Mesenchymal stem cell (in vitro differentiated cells and primary cell): Measurements from ENCODE around the gene PDE4B.

Source experiments
- DNase-seq: peaks from one replicate; pipeline ENCODE4 v3.0.0-alpha.2; 2013
- H2AFZ ChIP-seq: one replicate; pipeline ENCODE4 v1.6.1; 2013; ENCODE audit warnings: low read depth, mild to moderate bottlenecking, control low read depth, inconsistent platforms, low read length, moderate library complexity
- H2AK5ac ChIP-seq: 2 replicates; pipeline ENCODE4 v1.6.1; 2013; ENCODE audit warnings: low read length, moderate library complexity, mild to moderate bottlenecking, inconsistent platforms; ENCODE audit not compliant: severe bottlenecking
- H2BK120ac ChIP-seq: one replicate; pipeline ENCODE4 v1.6.1; 2013; ENCODE audit warnings: low read depth, mild to moderate bottlenecking, inconsistent platforms, low read length, moderate library complexity
- H2BK12ac ChIP-seq, 2 experiments: one replicate each; pipeline ENCODE4 v1.6.1; 2013; ENCODE audit warnings: inconsistent platforms in 2 of 2, low read length in 2 of 2, mild to moderate bottlenecking in 2 of 2, moderate library complexity in 2 of 2, control low read depth in 1 of 2
- H2BK15ac ChIP-seq: one replicate; pipeline ENCODE4 v1.6.1; 2013; ENCODE audit warnings: mild to moderate bottlenecking, low read depth, inconsistent platforms; ENCODE audit not compliant: poor library complexity, severe bottlenecking
- H2BK5ac ChIP-seq: 2 replicates; pipeline ENCODE4 v1.6.1; 2013; ENCODE audit warnings: low read depth, mild to moderate bottlenecking, low read length, control low read depth, inconsistent platforms; ENCODE audit not compliant: poor library complexity, severe bottlenecking
- H3K14ac ChIP-seq, 2 experiments: one replicate each; pipeline ENCODE4 v1.6.1; 2013; ENCODE audit warnings: inconsistent platforms in 2 of 2, low read length in 2 of 2, control low read depth in 1 of 2, mild to moderate bottlenecking in 1 of 2, moderate library complexity in 1 of 2
- H3K18ac ChIP-seq, 2 experiments: one replicate each; pipeline ENCODE4 v1.6.1; 2013; ENCODE audit warnings: inconsistent platforms in 2 of 2, low read length in 2 of 2, control low read depth in 1 of 2, low read depth in 1 of 2, mild to moderate bottlenecking in 1 of 2
- H3K23ac ChIP-seq, 2 experiments: one replicate each; pipeline ENCODE4 v1.6.1; 2013; ENCODE audit warnings: inconsistent platforms in 2 of 2, low read length in 2 of 2, mild to moderate bottlenecking in 2 of 2, moderate library complexity in 2 of 2, control low read depth in 1 of 2
- H3K27ac ChIP-seq: 2 replicates; pipeline ENCODE4 v1.5.1; 2013; ENCODE audit warnings: mild to moderate bottlenecking, moderate library complexity, low read length, control low read depth, inconsistent platforms; ENCODE audit not compliant: poor library complexity, severe bottlenecking
- H3K27me3 ChIP-seq, 2 experiments: 2 replicates each; pipeline versions ENCODE4 v1.6.1 to v1.7.0; 2013; ENCODE audit warnings: low read length in 2 of 2, mild to moderate bottlenecking in 2 of 2, moderate library complexity in 2 of 2, control low read depth in 1 of 2, inconsistent platforms in 1 of 2; ENCODE audit not compliant: control insufficient read depth in 1 of 2, insufficient read depth in 1 of 2
- H3K36me3 ChIP-seq, 2 experiments: 2 replicates each; pipeline versions ENCODE4 v1.6.1 to v1.7.0; 2013; ENCODE audit warnings: low read length in 2 of 2, control low read depth in 1 of 2, inconsistent platforms in 1 of 2, low read depth in 1 of 2, mild to moderate bottlenecking in 1 of 2; ENCODE audit not compliant: insufficient read depth in 2 of 2, control insufficient read depth in 1 of 2
- H3K4ac ChIP-seq, 2 experiments: one replicate each; pipeline ENCODE4 v1.6.1; 2013; ENCODE audit warnings: inconsistent platforms in 2 of 2, low read length in 2 of 2, mild to moderate bottlenecking in 2 of 2, moderate library complexity in 2 of 2, control low read depth in 1 of 2, low read depth in 1 of 2
- H3K4me1 ChIP-seq: 2 replicates; pipeline ENCODE4 v1.6.1; 2013; ENCODE audit warnings: low read depth, low read length, control low read depth; ENCODE audit not compliant: control insufficient read depth, insufficient read depth
- H3K4me2 ChIP-seq: 2 replicates; pipeline ENCODE4 v1.6.1; 2013; ENCODE audit warnings: low read length, mild to moderate bottlenecking, inconsistent platforms; ENCODE audit not compliant: poor library complexity, severe bottlenecking
- H3K4me3 ChIP-seq, 2 experiments: 2 replicates each; pipeline versions ENCODE4 v1.5.1 to v1.7.0; 2013; ENCODE audit warnings: low read length in 2 of 2, mild to moderate bottlenecking in 2 of 2, control low read depth in 1 of 2, low read depth in 1 of 2; ENCODE audit not compliant: insufficient read depth in 1 of 2
- H3K79me1 ChIP-seq: replicated peaks from 2 replicates; pipeline ENCODE4 v1.6.1; 2013; ENCODE audit warnings: mild to moderate bottlenecking, control low read depth, low read length, inconsistent platforms; ENCODE audit not compliant: poor library complexity, severe bottlenecking
- H3K9ac ChIP-seq: 2 replicates; pipeline ENCODE4 v1.7.0; 2013; ENCODE audit warnings: mild to moderate bottlenecking, low read length, moderate library complexity
- H3K9me3 ChIP-seq: 2 replicates; pipeline ENCODE4 v1.7.0; 2013; ENCODE audit warnings: mild to moderate bottlenecking, low read length; ENCODE audit not compliant: control insufficient read depth
- H4K8ac ChIP-seq: one replicate; pipeline ENCODE4 v1.6.1; 2013; ENCODE audit warnings: inconsistent platforms, mild to moderate bottlenecking, low read length, moderate library complexity
- H4K91ac ChIP-seq: one replicate; pipeline ENCODE4 v1.6.1; 2013; ENCODE audit warnings: mild to moderate bottlenecking, low read length, inconsistent platforms
- WGBS: methylation state at CpG from one replicate; pipeline ENCODE4 v1.1.7; 2013; ENCODE audit warnings: mixed read lengths; 5-methylcytosine and 5-hydroxymethylcytosine counted together

The PDE4B gene

GRCh38 chr1:66298464-66298863 is 505.8 kb downstream of the PDE4B start:
- H3K4me1 ChIP-seq = no peaks in the 10 kb centered on the region
- H3K4ac ChIP-seq = no peak overlapping the region
- H3K9me3 ChIP-seq = no peaks in the 10 kb centered on the region
- H3K4me2 ChIP-seq = no peak overlapping the region
- no peak overlapping the region for H2BK12ac ChIP-seq
- no peak overlapping the region for H3K18ac ChIP-seq
- no peak overlapping the region for H3K27ac ChIP-seq
- H3K23ac ChIP-seq = no peak overlapping the region
- H4K91ac ChIP-seq = no peak overlapping the region
- no peak overlapping the region for H2BK15ac ChIP-seq
- no peaks in the 10 kb centered on the region for H3K36me3 ChIP-seq
- H3K27me3 ChIP-seq = no peaks in the 10 kb centered on the region
- no peak overlapping the region for H2BK5ac ChIP-seq
- no peak overlapping the region for H3K14ac ChIP-seq
- H3K79me1 ChIP-seq = no peaks in the 10 kb centered on the region
- 60% methylated on average over 1 of the region's 1 CpG for WGBS
- H2AK5ac ChIP-seq = no peak overlapping the region
- no peak overlapping the region for H3K4me3 ChIP-seq
- H3K9ac ChIP-seq = no peak overlapping the region
- no peak overlapping the region for H2BK120ac ChIP-seq
- DNase-seq = no peak
- no peak overlapping the region for H2AFZ ChIP-seq
- no peak overlapping the region for H4K8ac ChIP-seq

GRCh38 chr1:66300280-66300971 is 507.7 kb downstream of the PDE4B start:
- H3K9ac ChIP-seq = peak overlapping the region; percentile 90
- H3K27me3 ChIP-seq = no peaks in the 10 kb centered on the region
- H3K4me2 ChIP-seq = no peak overlapping the region
- 91% methylated on average over 5 of the region's 7 CpGs for WGBS
- H2BK120ac ChIP-seq = no peak overlapping the region
- H2AK5ac ChIP-seq = no peak overlapping the region
- no peak for DNase-seq
- H3K9me3 ChIP-seq = no peaks in the 10 kb centered on the region
- H4K8ac ChIP-seq = no peak overlapping the region
- H3K27ac ChIP-seq = no peak overlapping the region
- H3K36me3 ChIP-seq = no peaks in the 10 kb centered on the region
- H2BK12ac ChIP-seq = no peak overlapping the region
- H3K18ac ChIP-seq = no peak overlapping the region
- no peak overlapping the region for H3K4ac ChIP-seq
- no peak overlapping the region for H2BK15ac ChIP-seq
- peak overlapping the region in 1 of 2 experiments; percentile 66 for H3K4me3 ChIP-seq
- H2BK5ac ChIP-seq = no peak overlapping the region
- no peak overlapping the region for H3K23ac ChIP-seq
- H2AFZ ChIP-seq = no peak overlapping the region
- no peak overlapping the region for H3K14ac ChIP-seq
- no peak overlapping the region for H4K91ac ChIP-seq
- no peaks in the 10 kb centered on the region for H3K4me1 ChIP-seq
- H3K79me1 ChIP-seq = no peaks in the 10 kb centered on the region

- peak; percentile 67 for DNase-seq
- 100% methylated on average over 1 of the region's 4 CpGs for WGBS
- H3K27ac ChIP-seq = no peak overlapping the region
- no peaks in the 10 kb centered on the region for H3K27me3 ChIP-seq
- no peak overlapping the region for H3K14ac ChIP-seq
- H3K23ac ChIP-seq = no peak overlapping the region
- no peak overlapping the region for H3K18ac ChIP-seq
- peak overlapping the region in 1 of 2 experiments; percentile 66 for H3K4me3 ChIP-seq
- H3K4me2 ChIP-seq = peak overlapping the region; percentile 62
- no peaks in the 10 kb centered on the region for H3K36me3 ChIP-seq
- no peak overlapping the region for H2BK120ac ChIP-seq
- no peaks in the 10 kb centered on the region for H3K79me1 ChIP-seq
- no peak overlapping the region for H2BK12ac ChIP-seq
- no peak overlapping the region for H2AK5ac ChIP-seq
- H3K9ac ChIP-seq = peak overlapping the region; percentile 90
- peak overlapping the region; percentile 75 for H4K8ac ChIP-seq
- peak overlapping the region in 1 of 2 experiments; percentile 49 for H3K4ac ChIP-seq
- no peaks in the 10 kb centered on the region for H3K9me3 ChIP-seq
- H3K4me1 ChIP-seq = no peaks in the 10 kb centered on the region
- no peak overlapping the region for H2AFZ ChIP-seq
- H2BK5ac ChIP-seq = no peak overlapping the region
- H4K91ac ChIP-seq = no peak overlapping the region
- no peak overlapping the region for H2BK15ac ChIP-seq
Measured at GRCh38 chr1:66300972-66301451, 508.3 kb downstream of the PDE4B start.

GRCh38 chr1:66302184-66302742 is 509.6 kb downstream of the PDE4B start:
- no peaks in the 10 kb centered on the region for H3K27me3 ChIP-seq
- no peaks in the 10 kb centered on the region for H3K36me3 ChIP-seq
- H3K9me3 ChIP-seq = no peaks in the 10 kb centered on the region
- H4K8ac ChIP-seq = no peak overlapping the region
- no peak overlapping the region for H2BK120ac ChIP-seq
- no peak overlapping the region for H2BK15ac ChIP-seq
- no peak overlapping the region for H3K18ac ChIP-seq
- no peaks in the 10 kb centered on the region for H3K4me1 ChIP-seq
- no peak overlapping the region for H3K4me3 ChIP-seq
- H3K4me2 ChIP-seq = no peak overlapping the region
- 95% methylated on average over 2 of the region's 3 CpGs for WGBS
- H3K9ac ChIP-seq = no peak overlapping the region
- no peak overlapping the region for H3K14ac ChIP-seq
- no peak overlapping the region for H3K23ac ChIP-seq
- no peak overlapping the region for H4K91ac ChIP-seq
- H2BK5ac ChIP-seq = no peak overlapping the region
- H2AK5ac ChIP-seq = no peak overlapping the region
- H3K79me1 ChIP-seq = no peaks in the 10 kb centered on the region
- DNase-seq = no peak
- H3K4ac ChIP-seq = no peak overlapping the region
- no peak overlapping the region for H2BK12ac ChIP-seq
- H3K27ac ChIP-seq = no peak overlapping the region
- no peak overlapping the region for H2AFZ ChIP-seq
